Fibroblast of mammary gland (primary cell): ENCODE data around the gene SLC23A3.

Experiments
- DNase-seq: peaks from one replicate; pipeline ENCODE4 v3.0.0-alpha.2; 2010; ENCODE audit warnings: low read depth
- H3K4me3 ChIP-seq: 2 replicates; pipeline ENCODE4 v1.5.1; 2011; ENCODE audit warnings: low read depth, mild to moderate bottlenecking, low read length, moderate library complexity; ENCODE audit not compliant: control insufficient read depth
- TF ChIP-seq, protein P1 (sequence below): conservative IDR thresholded peaks from 2 replicates; pipeline ENCODE4 v1.5.1; 2011; ENCODE audit warnings: low read depth, low read length, inconsistent platforms; ENCODE audit not compliant: control insufficient read depth, insufficient read depth

The SLC23A3 gene, protein sequence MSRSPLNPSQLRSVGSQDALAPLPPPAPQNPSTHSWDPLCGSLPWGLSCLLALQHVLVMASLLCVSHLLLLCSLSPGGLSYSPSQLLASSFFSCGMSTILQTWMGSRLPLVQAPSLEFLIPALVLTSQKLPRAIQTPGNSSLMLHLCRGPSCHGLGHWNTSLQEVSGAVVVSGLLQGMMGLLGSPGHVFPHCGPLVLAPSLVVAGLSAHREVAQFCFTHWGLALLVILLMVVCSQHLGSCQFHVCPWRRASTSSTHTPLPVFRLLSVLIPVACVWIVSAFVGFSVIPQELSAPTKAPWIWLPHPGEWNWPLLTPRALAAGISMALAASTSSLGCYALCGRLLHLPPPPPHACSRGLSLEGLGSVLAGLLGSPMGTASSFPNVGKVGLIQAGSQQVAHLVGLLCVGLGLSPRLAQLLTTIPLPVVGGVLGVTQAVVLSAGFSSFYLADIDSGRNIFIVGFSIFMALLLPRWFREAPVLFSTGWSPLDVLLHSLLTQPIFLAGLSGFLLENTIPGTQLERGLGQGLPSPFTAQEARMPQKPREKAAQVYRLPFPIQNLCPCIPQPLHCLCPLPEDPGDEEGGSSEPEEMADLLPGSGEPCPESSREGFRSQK

DNA sequence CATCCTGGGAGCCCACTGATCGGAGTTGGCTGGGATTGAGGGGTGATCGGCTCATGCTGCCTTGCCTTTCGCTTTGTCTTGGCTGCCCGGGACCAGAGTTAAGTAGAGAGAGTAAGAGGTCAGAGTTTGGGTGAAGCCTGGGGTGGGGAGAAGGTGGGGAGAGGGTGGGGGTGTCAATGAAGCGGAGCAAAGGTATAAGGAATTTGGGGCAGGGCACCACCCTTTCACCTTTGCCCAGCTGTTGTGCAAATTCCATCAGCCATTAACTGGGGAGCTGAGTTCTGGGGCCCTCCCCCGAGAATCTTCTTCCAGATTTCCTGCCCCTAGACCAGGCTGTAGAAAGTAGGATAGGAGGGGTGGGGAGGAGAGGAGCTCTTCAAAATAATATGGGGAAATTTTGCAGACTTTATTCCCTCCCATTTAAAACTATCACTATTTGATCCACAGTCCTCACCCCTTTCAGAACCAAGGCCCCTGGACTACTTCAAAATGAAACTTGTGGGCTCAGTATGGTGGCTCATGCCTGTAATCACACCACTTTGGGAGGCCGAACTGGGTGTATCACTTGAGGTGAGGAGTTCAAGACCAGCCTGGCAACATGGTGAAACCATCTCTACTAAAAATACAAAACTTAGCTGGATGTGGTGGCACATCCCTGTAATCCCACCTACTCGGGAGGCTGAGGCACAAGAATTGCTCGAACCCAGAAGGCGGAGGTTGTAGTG is at the start of gene SLC23A3:
Gene SLC23A3, minus strand, starts transcription at position 100 of the 725 bp plus-strand sequence. Its CDS starts 45 bp downstream, at position 55.
- H3K4me3 ChIP-seq = no peak within 1 kb of the TSS
- no peak for DNase-seq
- TF ChIP-seq, protein P1, sequence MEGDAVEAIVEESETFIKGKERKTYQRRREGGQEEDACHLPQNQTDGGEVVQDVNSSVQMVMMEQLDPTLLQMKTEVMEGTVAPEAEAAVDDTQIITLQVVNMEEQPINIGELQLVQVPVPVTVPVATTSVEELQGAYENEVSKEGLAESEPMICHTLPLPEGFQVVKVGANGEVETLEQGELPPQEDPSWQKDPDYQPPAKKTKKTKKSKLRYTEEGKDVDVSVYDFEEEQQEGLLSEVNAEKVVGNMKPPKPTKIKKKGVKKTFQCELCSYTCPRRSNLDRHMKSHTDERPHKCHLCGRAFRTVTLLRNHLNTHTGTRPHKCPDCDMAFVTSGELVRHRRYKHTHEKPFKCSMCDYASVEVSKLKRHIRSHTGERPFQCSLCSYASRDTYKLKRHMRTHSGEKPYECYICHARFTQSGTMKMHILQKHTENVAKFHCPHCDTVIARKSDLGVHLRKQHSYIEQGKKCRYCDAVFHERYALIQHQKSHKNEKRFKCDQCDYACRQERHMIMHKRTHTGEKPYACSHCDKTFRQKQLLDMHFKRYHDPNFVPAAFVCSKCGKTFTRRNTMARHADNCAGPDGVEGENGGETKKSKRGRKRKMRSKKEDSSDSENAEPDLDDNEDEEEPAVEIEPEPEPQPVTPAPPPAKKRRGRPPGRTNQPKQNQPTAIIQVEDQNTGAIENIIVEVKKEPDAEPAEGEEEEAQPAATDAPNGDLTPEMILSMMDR = no peak

DNA sequence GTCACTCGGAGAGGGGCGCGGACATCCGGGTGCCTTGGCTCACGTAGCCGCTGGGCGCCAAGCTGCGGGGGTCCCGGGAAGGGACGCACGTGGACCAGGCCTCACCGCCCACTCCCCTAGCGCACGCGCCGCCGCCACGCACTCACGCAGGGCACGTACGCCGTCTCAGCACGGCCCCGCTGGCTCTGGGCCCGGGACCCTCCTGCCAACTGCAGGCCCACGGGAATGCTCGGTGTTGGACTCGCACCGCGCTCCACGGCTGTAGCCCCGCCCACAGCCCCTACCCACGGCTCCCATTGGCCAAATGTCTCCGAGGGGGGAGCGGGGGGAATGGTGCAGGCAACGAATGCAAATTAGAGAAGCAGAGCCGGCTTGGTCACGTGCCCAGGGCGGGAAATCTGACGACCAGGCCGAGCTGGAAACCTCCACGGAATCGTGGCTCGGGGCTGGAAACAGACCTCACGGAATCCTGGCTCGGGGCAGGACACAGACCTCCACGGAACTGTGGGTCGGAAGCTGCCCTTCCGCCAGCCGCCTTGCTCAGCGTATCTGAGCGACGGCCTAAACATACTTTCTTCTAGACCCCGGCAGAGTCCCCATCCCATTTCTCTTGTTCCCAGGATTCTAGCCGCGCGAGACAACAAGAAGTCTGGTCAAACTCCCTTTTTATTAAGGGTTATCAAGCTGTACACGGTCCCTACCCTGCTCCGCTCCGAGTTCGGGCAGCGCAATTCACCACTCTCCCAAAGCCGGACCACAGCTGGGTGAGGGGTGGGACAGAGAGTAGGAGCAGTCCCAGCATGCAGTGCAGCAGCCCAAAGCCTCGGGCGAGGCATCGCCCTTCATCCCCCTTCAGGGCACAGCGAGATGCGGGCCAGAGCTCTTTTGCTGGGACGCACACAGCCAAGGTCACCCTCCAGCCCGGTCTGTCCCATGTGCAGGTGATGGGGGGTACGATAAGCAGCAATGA is 49.2 kb upstream of the SLC23A3 start, which contains the start of gene ABCB6:
Gene ABCB6, minus strand, starts transcription at position 227 of the 970 bp plus-strand sequence. CDS start 285 bp downstream, outside the sequence.
- TF ChIP-seq, protein P1 = no peak
- peak within 1 kb of the TSS; percentile 56 for H3K4me3 ChIP-seq
- DNase-seq = peak; percentile 90

DNA sequence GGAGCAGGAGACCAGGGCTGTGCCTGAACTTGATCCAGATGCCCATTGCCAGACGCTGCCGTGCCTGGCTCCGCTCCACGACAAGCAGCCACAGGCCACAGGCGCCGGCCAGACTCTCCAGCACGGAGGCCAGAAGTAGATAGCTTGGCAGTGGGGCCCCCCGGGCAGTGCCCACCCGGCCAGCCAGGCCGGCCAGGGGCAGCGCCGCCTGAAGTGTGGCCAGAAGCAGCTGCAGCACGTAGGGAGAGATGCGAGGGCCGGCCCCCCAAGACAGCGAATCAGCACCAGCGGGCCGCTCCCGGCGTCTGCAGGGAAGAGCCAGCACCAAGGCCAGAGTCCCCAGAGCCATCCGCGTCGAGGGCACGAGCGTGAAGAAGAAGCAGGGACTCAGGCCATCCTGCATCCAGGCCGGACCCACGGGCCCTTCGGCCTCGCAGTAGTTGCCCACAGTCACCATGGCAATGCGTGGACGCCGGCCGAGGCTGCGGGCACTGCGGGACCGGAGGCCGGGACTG is 48.4 kb upstream of the SLC23A3 start:
- H3K4me3 ChIP-seq = peak overlapping the region; percentile 56
- DNase-seq = peak; percentile 64
- TF ChIP-seq, protein P1 = no peak

DNA sequence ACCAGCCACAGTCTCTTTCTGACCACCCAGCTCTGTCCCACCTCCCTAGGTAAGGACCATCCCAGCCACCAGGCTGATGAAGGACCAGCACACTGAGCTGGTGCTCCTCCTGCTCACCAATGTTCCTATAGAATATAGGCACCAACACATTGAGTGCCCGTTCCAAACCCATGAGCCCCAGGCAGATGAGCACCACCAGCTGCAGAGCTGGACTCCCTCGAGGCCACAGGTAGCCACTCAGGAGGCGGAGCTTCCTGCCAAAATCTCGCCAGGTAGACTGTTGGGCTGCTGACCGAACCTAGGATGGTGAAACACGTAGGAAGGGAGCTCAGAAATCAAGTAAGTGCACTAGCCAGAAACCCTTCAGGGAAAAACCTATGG is 46.7 kb upstream of the SLC23A3 start:
- TF ChIP-seq, protein P1 = no peak
- no peak for DNase-seq
- H3K4me3 ChIP-seq = no peak overlapping the region

DNA sequence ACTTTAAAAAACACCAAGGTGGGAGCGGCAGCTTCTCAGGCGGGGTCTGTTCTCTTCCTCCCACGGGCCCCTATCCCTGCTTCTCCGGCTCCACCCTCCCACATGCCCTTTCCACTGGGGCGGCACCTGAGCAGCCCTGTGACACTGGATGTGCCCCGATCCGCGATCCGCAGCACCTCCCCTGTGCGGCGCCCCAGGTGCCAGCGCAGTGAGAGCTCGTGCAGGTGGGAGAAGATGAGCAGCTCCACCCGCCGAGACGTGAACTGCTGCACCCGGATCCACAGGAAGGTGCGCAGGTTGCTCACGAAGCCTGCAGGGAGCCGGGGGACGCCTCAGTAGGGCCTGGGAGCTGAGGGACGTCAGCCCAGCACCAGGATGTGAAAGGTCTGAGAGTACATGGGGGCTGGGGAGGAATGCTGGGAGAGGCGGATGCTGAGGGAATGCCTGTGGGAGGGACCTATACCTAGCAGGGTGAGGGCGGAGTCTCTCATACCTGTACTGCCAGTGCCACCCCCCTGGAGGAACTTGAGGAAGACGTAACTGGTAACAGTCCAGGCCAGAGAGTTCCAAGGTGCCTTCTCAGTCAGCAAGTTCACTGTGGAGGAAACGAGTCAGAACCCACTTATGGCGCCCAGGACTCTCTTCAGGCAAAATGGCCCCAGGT is 46.2 kb upstream of the SLC23A3 start:
- TF ChIP-seq, protein P1 = no peak
- DNase-seq = no peak
- no peak overlapping the region for H3K4me3 ChIP-seq

DNA sequence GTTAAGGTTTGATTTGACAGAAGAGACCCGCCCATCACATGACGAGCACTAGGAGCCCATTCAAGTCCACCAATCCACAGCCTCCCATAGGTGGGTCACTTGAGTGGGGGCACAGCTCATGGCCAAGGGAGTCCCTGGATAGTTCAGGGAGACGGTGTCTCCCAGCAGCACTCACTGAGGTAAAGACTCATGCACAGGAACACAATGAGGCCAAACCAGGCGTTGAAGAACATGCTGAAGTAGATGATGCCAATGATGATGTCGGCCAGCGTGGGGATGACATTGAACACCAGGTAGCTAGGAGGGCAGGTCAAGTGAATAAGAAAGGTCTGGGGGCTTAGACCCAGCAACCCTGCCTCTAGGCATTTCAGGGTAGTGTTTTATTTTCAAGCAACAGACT is 45.0 kb upstream of the SLC23A3 start:
- DNase-seq = no peak
- H3K4me3 ChIP-seq = no peak overlapping the region
- TF ChIP-seq, protein P1 = no peak
